HepG2 (cell line): Measurements from ENCODE around the gene RNF213. TPM values are rescaled to one million over a fixed set of nuclear protein-coding genes. Genes with fewer than 3 reads are reported as not detected.
A peak's percentile ranks its signal among the peaks of the same experiment; 100 is the strongest.

Source experiments
- CEBPZ ChIP-seq: IDR thresholded peaks from 2 replicates; pipeline ENCODE4 v1.6.1; 2012; ENCODE audit warnings: low read length, improper control_type of control experiment
- CREBL2 ChIP-seq: sonication (generic); formaldehyde crosslinking; IDR thresholded peaks from 2 replicates; pipeline ENCODE4 v1.8.1; 2023; ENCODE audit warnings: missing genetic modification reagents, mild to moderate bottlenecking, borderline replicate concordance
- MXD1 ChIP-seq: sonication (generic); formaldehyde crosslinking; IDR thresholded peaks from 2 replicates; pipeline ENCODE4 v1.4.0; 2020; ENCODE audit warnings: mild to moderate bottlenecking, missing genetic modification reagents
- NFYC ChIP-seq: IDR thresholded peaks from 2 replicates; pipeline ENCODE4 v1.6.1; 2016; ENCODE audit warnings: missing genetic modification reagents, missing compliant biosample characterization
- PAXIP1 ChIP-seq: sonication (generic); formaldehyde crosslinking; conservative IDR thresholded peaks from 2 replicates; pipeline ENCODE4 v1.4.0; 2020; ENCODE audit warnings: mild to moderate bottlenecking, missing genetic modification reagents, moderate library complexity
- SCMH1 ChIP-seq: sonication (generic); formaldehyde crosslinking; IDR thresholded peaks from 2 replicates; pipeline ENCODE4 v1.9.0; 2021; ENCODE audit warnings: missing genetic modification reagents, mild to moderate bottlenecking, borderline replicate concordance
- ZBTB2 ChIP-seq: sonication (generic); formaldehyde crosslinking; IDR thresholded peaks from 2 replicates; pipeline ENCODE4 v1.8.0; 2022; ENCODE audit warnings: low read depth, missing genetic modification reagents
- ZBTB37 ChIP-seq: sonication (generic); formaldehyde crosslinking; IDR thresholded peaks from 2 replicates; pipeline ENCODE4 v1.4.0; 2020; ENCODE audit warnings: mild to moderate bottlenecking, missing genetic modification reagents
- ZBTB46 ChIP-seq: sonication (generic); formaldehyde crosslinking; IDR thresholded peaks from 2 replicates; pipeline ENCODE4 v1.4.0; 2020; ENCODE audit warnings: mild to moderate bottlenecking, missing genetic modification reagents, borderline replicate concordance
- ZNF609 ChIP-seq: sonication (generic); formaldehyde crosslinking; IDR thresholded peaks from 2 replicates; pipeline ENCODE4 v1.4.0; 2020; ENCODE audit warnings: mild to moderate bottlenecking, missing genetic modification reagents, borderline replicate concordance
- polyA plus RNA-seq, 8 experiments: library from polyadenylated mRNA; depleted of rRNA in 3 of 8; stranded (reverse) in 7 of 8; unstranded in 1 of 8; fragments of >200 nt; fragmentation: Illumina TruSeq in 4 of 8; extraction: Trizol in 4 of 8; gene quantifications; 2 replicates each; pipeline versions ENCODE4 v1.2.1 to v1.2.3, GENCODE V29; 2011 to 2016; ENCODE audit warnings: low read depth in 4 of 8, missing spikeins in 1 of 8, mixed read lengths in 1 of 8; ENCODE audit not compliant: insufficient read depth in 1 of 8
- total RNA-seq, 5 experiments: library from RNA; depleted of rRNA; stranded (reverse); fragments of >200 nt; fragmentation: Illumina TruSeq; extraction: Trizol; gene quantifications; 2 replicates each; pipeline ENCODE4 v1.2.3, GENCODE V29; 2016; ENCODE audit warnings: low read depth in 1 of 5

RNF213 gene
- total and polyA plus RNA-seq, 2 of the 13 experiments (the other 11 are each of a cell fraction or from before 2014, with no cell fraction given): 38.6 to 38.7 TPM

GRCh38 chr17:80441133-80441578, 180.5 kb downstream of the RNF213 start (continued):
- TF ChIP-seq ZNF609 (CRISPR knock-in tag) (no peak), ZBTB46 (CRISPR knock-in tag) (no peak), CEBPZ (no peak), MXD1 (CRISPR knock-in tag) (peak; percentile 75; the same call in 1 of the 2 replicates), ZBTB37 (CRISPR knock-in tag) (no peak), SCMH1 (CRISPR knock-in tag) (no peak), PAXIP1 (no peak), CREBL2 (CRISPR knock-in tag) (no peak), NFYC (CRISPR knock-in tag) (peak; percentile 38; the same call in 1 of the 2 replicates), ZBTB2 (no peak)
